DOHH2 (cell line): ENCODE measurements around the gene DAAM1.

ENCODE experiments used
- CTCF ChIP-seq: fragments of 200-600 bp; sonication (generic); IDR thresholded peaks from one replicate; pipeline ENCODE4 v1.5.1; 2014; ENCODE audit warnings: antibody characterized with exemption, mild to moderate bottlenecking, low read depth, low read length; ENCODE audit not compliant: poor library complexity, severe bottlenecking
- EZH2phosphoT487 ChIP-seq: fragments of 200-600 bp; sonication (generic); IDR thresholded peaks from 2 replicates; pipeline ENCODE4 v1.6.1; 2017; ENCODE audit warnings: borderline replicate concordance, mild to moderate bottlenecking, antibody characterized with exemption, low read length, moderate library complexity, mixed read lengths

GRCh38 chr14:59247801-59248584 lies 59.5 kb downstream of the DAAM1 start:
- TF ChIP-seq CTCF (no peak), EZH2phosphoT487 (no peak)
